ENCODE measurements around the gene ZSCAN2.
"Not testable (repeated sequence)": the region's sequence is repeated elsewhere in the genome, so short reads cannot be mapped to it uniquely, and the experiment has no call there.

- TF ChIP-seq FOXA1 (IDR thresholded peaks at IDR 0.05); CTBP1 (IDR thresholded peaks at IDR 0.05; ENCODE audit: borderline replicate concordance); BHLHE40 (IDR thresholded peaks at IDR 0.05; ENCODE audit: borderline replicate concordance); LEF1 (IDR thresholded peaks at IDR 0.05; ENCODE audit: borderline replicate concordance): not testable (repeated sequence)
Observed at GRCh38 chr15:84556690-84557089, 44.1 kb upstream of the ZSCAN2 start.
